ENCODE data around the gene PLCH1.

PLCH1 gene

GRCh38 chr3:155738580-155739076 is 6.2 kb downstream of the PLCH1 start:
- TF ChIP-seq, protein P1, sequence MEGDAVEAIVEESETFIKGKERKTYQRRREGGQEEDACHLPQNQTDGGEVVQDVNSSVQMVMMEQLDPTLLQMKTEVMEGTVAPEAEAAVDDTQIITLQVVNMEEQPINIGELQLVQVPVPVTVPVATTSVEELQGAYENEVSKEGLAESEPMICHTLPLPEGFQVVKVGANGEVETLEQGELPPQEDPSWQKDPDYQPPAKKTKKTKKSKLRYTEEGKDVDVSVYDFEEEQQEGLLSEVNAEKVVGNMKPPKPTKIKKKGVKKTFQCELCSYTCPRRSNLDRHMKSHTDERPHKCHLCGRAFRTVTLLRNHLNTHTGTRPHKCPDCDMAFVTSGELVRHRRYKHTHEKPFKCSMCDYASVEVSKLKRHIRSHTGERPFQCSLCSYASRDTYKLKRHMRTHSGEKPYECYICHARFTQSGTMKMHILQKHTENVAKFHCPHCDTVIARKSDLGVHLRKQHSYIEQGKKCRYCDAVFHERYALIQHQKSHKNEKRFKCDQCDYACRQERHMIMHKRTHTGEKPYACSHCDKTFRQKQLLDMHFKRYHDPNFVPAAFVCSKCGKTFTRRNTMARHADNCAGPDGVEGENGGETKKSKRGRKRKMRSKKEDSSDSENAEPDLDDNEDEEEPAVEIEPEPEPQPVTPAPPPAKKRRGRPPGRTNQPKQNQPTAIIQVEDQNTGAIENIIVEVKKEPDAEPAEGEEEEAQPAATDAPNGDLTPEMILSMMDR (IDR thresholded peaks at IDR 0.05; ENCODE audit: low read depth, low read length) = no peak
- no peak overlapping the region for H3K4me3 ChIP-seq (ENCODE audit: low read depth, low read length)

- TF ChIP-seq, protein P1 (IDR thresholded peaks at IDR 0.05; ENCODE audit: low read depth, low read length) = no peak
- no peak overlapping the region for H3K4me3 ChIP-seq (ENCODE audit: low read depth, low read length)
These were observed 6.9 kb downstream of the PLCH1 start for GRCh38 chr3:155737844-155738460.

DNA sequence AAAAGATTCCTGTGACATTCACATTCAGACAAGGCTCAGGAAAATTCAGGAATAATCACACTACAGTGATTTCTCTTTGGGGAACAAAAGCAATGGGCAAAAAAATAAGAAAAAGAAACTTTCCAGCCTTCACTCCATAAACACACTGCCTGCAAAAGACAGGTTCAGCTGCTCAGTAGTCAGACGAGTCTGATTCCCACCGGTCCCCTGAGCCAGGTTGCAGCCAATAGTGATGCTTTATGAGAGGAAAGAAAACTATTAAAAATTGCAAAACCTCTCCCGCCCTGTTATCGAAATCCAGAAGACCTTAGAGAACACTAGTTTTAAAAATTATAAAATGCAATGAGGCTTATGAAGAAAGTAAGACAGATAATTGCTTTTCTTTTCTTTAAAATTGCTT is 8.5 kb downstream of the PLCH1 start:
- H3K4me3 ChIP-seq (ENCODE audit: low read depth, low read length) = no peak overlapping the region
- TF ChIP-seq, protein P1 (IDR thresholded peaks at IDR 0.05; ENCODE audit: low read depth, low read length) = no peak

DNA sequence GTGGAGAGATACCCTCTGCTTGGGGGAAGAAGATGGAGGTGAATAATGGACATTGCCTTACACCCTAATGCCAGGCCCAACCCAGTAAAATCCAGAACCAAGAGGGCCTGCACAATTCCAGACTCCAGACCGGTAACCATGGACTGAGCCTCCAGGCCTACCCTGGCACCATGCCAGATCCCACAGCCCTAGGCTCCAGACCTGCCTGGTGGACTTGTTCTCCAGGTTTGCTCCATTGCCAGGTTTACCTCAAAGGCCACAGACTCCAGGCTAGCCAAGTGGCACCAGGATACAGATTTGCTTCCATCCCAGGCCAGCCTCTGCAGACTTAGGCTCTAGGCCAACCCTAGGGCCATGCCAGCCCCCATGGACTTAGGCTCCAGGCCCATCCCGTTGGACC is 14.0 kb downstream of the PLCH1 start:
- TF ChIP-seq, protein P1 (IDR thresholded peaks at IDR 0.05; ENCODE audit: low read depth, low read length) = no peak
- no peak overlapping the region for H3K4me3 ChIP-seq (ENCODE audit: low read depth, low read length)

GRCh38 chr3:155727836-155728235 is 17.0 kb downstream of the PLCH1 start:
- H3K4me3 ChIP-seq (ENCODE audit: low read depth, low read length) = no peak overlapping the region
- TF ChIP-seq, protein P1 (IDR thresholded peaks at IDR 0.05; ENCODE audit: low read depth, low read length) = no peak

DNA sequence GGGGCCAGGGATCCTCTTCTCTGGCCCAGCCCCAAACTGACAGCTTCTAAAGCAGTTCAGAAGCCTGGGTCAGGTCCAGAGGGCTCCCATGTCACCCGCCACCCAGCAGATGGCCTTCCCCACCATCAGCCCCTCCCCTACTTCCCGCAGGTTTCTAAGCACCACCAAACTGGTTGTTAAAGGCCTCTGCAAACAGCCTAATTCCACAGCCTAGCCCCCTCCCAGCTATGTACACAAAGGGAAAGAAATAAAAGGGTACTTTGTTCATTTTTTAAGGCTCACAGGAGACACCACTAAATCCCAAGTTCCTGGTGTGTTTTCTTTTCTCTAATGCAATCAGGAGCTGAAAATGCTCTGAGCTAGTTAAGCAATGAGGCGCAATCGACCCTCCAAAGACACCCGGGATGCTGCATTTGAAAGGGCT is 30.6 kb downstream of the PLCH1 start:
- H3K4me3 ChIP-seq (ENCODE audit: low read depth, low read length) = no peak overlapping the region
- TF ChIP-seq, protein P1 (IDR thresholded peaks at IDR 0.05; ENCODE audit: low read depth, low read length) = no peak

GRCh38 chr3:155712008-155712407 is 32.9 kb downstream of the PLCH1 start:
- H3K4me3 ChIP-seq (ENCODE audit: low read depth, low read length) = no peak overlapping the region
- TF ChIP-seq, protein P1 (IDR thresholded peaks at IDR 0.05; ENCODE audit: low read depth, low read length) = no peak

Measured in WI38 (cell line).